ENCODE results near the gene NBEAL2.

The NBEAL2 gene

GRCh38 chr3:47056705-47057104 is 77.2 kb downstream of the NBEAL2 start:
- no peak for DNase-seq

GRCh38 chr3:47057212-47057671 is 77.8 kb downstream of the NBEAL2 start:
- no peak for DNase-seq

Data from effector CD8-positive, alpha-beta T cell (primary cell).